Neutrophil (primary cell): Measurements from ENCODE around the gene C11orf71.

ENCODE experiments used
- H3K27ac ChIP-seq: fragments of 200-600 bp; sonication (generic); 2 replicates; pipeline ENCODE4 v1.5.1; 2016; ENCODE audit warnings: mild to moderate bottlenecking, moderate library complexity
- H3K27me3 ChIP-seq: fragments of 200-600 bp; sonication (generic); 2 replicates; pipeline ENCODE4 v1.6.0; 2016; ENCODE audit warnings: mild to moderate bottlenecking
- H3K36me3 ChIP-seq: fragments of 200-600 bp; sonication (generic); 2 replicates; pipeline ENCODE4 v1.5.1; 2017
- H3K4me1 ChIP-seq, 2 experiments: fragments of 200-600 bp in 1 of 2; sonication (generic) in 1 of 2; 1 replicate in 1 of 2; 2 replicates in 1 of 2; pipeline versions ENCODE4 v1.5.1 to v1.6.1; 2013 to 2016; ENCODE audit warnings: low read depth in 1 of 2, low read length in 1 of 2, mild to moderate bottlenecking in 1 of 2, moderate library complexity in 1 of 2; ENCODE audit not compliant: control insufficient read depth in 1 of 2, insufficient read depth in 1 of 2
- H3K4me3 ChIP-seq, 2 experiments: fragments of 200-600 bp in 1 of 2; sonication (generic) in 1 of 2; 1 replicate in 1 of 2; 2 replicates in 1 of 2; pipeline ENCODE4 v1.5.1; 2013 to 2016; ENCODE audit warnings: low read depth in 1 of 2, low read length in 1 of 2, mild to moderate bottlenecking in 1 of 2, moderate library complexity in 1 of 2
- H3K9me3 ChIP-seq: fragments of 200-600 bp; sonication (generic); 2 replicates; pipeline ENCODE4 v1.5.1; 2016
- TF ChIP-seq, protein P1 (sequence below): fragments of 200-600 bp; sonication (generic); IDR thresholded peaks from 2 replicates; pipeline ENCODE4 v1.5.1; 2016; ENCODE audit warnings: antibody characterized with exemption

Gene C11orf71

DNA sequence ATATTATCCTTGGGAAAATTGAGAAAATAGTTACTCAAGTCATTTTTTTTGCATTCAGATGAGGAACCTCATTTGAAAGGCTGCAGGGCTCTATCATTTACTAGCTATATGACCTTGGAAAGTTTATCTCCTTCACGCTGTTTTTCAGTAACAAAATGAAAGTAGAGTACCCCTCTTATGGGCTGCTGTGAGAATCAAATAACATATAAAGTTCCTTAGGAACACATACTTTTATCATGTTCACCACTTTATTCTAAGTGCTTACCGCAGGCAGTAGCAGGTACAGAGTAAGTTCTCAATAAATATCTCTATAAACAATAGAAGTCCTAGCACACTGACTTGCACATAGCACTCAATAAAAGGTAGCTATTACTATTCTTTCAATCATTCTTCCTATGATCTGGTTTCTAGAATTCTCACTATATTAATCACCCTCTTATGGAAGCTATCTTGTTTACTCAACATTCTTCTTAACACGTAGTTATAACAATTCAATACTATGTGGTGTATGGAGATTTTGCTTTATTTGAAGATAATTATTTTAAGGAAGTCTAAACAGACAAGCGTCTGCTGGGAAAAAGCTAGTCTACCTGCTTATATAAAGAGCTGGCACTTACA, 1.9 kb downstream of the C11orf71 start:
- Histone ChIP-seq H3K4me3 (no peak overlapping the region), H3K27ac (no peak overlapping the region), H3K36me3 (peaks cover 8% of the 10 kb centered on the region), H3K4me1 (peaks cover 38 to 46% of the 10 kb centered on the region in 2 experiments), H3K9me3 (no peaks in the 10 kb centered on the region), H3K27me3 (peaks cover under 1% of the 10 kb centered on the region)
- TF ChIP-seq, protein P1, sequence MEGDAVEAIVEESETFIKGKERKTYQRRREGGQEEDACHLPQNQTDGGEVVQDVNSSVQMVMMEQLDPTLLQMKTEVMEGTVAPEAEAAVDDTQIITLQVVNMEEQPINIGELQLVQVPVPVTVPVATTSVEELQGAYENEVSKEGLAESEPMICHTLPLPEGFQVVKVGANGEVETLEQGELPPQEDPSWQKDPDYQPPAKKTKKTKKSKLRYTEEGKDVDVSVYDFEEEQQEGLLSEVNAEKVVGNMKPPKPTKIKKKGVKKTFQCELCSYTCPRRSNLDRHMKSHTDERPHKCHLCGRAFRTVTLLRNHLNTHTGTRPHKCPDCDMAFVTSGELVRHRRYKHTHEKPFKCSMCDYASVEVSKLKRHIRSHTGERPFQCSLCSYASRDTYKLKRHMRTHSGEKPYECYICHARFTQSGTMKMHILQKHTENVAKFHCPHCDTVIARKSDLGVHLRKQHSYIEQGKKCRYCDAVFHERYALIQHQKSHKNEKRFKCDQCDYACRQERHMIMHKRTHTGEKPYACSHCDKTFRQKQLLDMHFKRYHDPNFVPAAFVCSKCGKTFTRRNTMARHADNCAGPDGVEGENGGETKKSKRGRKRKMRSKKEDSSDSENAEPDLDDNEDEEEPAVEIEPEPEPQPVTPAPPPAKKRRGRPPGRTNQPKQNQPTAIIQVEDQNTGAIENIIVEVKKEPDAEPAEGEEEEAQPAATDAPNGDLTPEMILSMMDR = no peak

DNA sequence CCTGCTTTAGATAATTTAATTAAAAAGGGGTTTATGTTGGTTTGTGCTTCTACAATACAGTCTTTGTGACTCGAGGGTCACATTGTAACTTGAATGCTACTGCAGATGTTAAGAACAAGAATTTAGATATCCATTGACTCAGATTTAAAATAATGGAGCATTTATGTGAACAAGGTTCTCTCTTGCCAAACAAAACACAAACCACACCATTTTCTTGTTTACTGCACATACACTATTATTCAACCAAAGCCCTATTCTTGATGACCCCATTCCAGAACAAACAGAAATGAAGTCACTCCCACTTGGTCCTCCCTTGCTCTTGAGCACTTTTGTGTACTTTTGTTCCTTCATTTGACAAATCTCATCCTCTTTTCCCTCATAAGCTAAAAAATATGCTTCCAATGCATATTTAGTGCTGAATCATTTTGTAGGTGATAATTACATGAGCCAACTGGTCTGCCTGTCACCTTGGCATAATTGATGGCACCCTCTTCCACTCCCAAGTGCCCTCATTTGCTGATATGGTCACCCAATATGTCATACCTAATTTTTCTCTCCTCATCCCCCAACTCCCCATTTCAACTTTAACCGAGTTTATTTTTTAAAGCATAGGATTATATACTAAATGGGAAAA, 2.8 kb downstream of the C11orf71 start:
- Histone ChIP-seq H3K4me3 (no peak overlapping the region), H3K9me3 (no peaks in the 10 kb centered on the region), H3K36me3 (no peaks in the 10 kb centered on the region), H3K27ac (no peak overlapping the region), H3K27me3 (peaks cover 7% of the 10 kb centered on the region), H3K4me1 (peaks cover 38 to 46% of the 10 kb centered on the region in 2 experiments)
- TF ChIP-seq, protein P1 = no peak

DNA sequence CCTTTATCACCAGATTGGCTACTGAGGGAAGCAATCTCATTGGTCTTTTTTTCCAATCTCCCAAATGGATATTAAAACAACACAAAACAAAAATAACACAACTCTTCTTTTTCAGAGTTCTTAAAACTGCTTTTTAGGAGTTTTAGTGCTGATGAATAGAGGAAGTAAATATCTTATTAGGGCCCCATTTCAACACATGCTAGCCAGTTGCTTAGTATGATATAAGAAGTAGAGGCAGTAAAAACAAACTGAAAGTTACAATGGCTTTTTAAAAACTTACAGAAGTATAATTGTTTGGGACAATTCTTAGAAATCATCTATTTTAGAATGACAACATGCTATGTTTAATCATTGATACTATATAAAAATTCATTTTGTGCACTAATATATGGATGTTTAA, 3.4 kb downstream of the C11orf71 start:
- Histone ChIP-seq H3K27me3 (peaks cover 7% of the 10 kb centered on the region), H3K27ac (no peak overlapping the region), H3K4me3 (no peak overlapping the region), H3K4me1 (peaks cover 38 to 45% of the 10 kb centered on the region in 2 experiments), H3K9me3 (no peaks in the 10 kb centered on the region), H3K36me3 (no peaks in the 10 kb centered on the region)
- TF ChIP-seq, protein P1 = no peak

DNA sequence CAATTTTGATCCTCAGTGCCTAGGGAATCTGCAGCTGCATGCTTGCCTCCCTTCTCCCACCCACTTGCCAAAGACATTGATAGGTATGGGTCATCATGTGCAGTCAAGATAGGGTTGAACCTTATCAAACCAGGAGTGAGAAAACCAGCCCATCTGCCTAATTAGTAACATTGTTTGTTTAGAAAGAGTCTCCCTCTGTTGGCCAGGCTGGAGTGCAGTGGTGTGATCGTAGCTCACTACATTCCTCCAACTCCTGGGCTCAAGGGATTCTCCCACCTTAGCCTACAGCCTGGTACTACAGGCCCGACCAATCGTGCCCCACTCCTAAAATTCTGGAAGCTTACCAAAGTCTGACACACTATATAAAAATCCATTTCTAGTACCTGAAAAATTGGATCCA, 4.6 kb downstream of the C11orf71 start:
- H3K9me3 ChIP-seq = no peaks in the 10 kb centered on the region
- no peak overlapping the region for H3K4me3 ChIP-seq
- peaks cover 31 to 33% of the 10 kb centered on the region in 2 experiments for H3K4me1 ChIP-seq
- H3K36me3 ChIP-seq = no peaks in the 10 kb centered on the region
- TF ChIP-seq, protein P1 = no peak
- H3K27me3 ChIP-seq = peaks cover 7% of the 10 kb centered on the region
- no peak overlapping the region for H3K27ac ChIP-seq

DNA sequence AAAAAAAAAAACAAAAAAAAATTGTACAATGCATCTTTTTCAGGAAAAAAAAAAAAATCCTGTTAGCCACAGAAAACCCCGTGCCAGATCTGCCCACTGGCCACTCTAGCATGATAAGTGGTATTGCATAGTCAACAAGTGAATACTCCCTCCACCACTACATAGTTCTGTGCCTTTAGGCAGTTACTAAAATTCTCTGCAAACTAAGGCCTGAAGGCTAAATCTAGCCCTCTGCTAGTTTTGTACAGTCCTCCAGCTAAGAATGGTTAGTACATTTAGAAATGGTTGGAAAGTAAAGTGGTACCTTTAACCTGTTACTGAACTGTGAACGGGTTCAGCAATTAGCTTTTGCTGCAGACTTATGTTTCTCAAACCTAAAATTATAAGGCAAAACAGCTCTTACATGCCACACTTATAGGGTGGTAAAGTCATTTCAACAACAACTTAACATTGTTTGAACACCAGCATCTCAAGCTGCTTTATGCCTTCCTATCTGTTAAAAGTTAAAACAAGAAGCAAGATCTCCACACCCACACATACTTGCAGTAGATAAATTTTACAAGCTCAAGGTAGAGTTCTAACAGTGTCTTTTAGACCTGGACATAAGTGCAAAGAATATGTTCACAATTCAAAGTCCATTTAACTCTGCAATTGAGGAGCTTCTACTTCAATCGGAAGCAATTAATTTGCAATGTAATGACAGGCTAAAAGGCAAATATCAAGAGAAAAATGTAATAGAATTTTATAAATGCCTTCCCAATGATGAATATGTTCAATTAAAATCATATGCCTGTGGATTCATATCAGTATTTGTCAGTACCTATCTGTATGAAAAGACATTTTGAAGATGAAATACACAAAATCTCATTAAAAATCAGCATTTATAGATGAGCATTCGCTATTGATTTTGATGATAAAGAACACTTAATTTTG, 7.3 kb downstream of the C11orf71 start:
- H3K36me3 ChIP-seq = no peaks in the 10 kb centered on the region
- no peak overlapping the region for H3K27ac ChIP-seq
- peaks cover 12 to 14% of the 10 kb centered on the region in 2 experiments for H3K4me1 ChIP-seq
- peaks cover 7% of the 10 kb centered on the region for H3K27me3 ChIP-seq
- H3K9me3 ChIP-seq = no peaks in the 10 kb centered on the region
- no peak overlapping the region for H3K4me3 ChIP-seq
- TF ChIP-seq, protein P1 = no peak
